Fibroblast of lung (primary cell): ENCODE data around the gene TMPRSS9. TPM values are rescaled to one million over a fixed set of nuclear protein-coding genes. Genes with fewer than 3 reads are reported as not detected.

Experiments used
- DNase-seq, 2 donors: peaks; one replicate each; pipeline versions ENCODE4 v3.0.0 to v3.0.0-alpha.2; 2010; ENCODE audit warnings: low read depth in 2 of 2
- H2AFZ ChIP-seq: 2 replicates; pipeline ENCODE4 v1.5.1; 2012; ENCODE audit warnings: low read length, control low read depth, inconsistent platforms
- H3K27ac ChIP-seq: 2 replicates; pipeline ENCODE4 v1.5.1; 2011; ENCODE audit warnings: low read length, control low read depth; ENCODE audit not compliant: insufficient read depth
- H3K27me3 ChIP-seq: 2 replicates; pipeline ENCODE4 v1.5.1; 2011; ENCODE audit warnings: mild to moderate bottlenecking, low read length; ENCODE audit not compliant: control insufficient read depth, insufficient read depth
- H3K36me3 ChIP-seq: 2 replicates; pipeline ENCODE4 v1.5.1; 2011; ENCODE audit warnings: low read length; ENCODE audit not compliant: control insufficient read depth, insufficient read depth
- H3K4me1 ChIP-seq: 2 replicates; pipeline ENCODE4 v1.5.1; 2011; ENCODE audit warnings: low read length; ENCODE audit not compliant: control insufficient read depth, insufficient read depth; ENCODE audit errors: extremely low read depth
- H3K4me2 ChIP-seq: 2 replicates; pipeline ENCODE4 v1.5.1; 2011; ENCODE audit warnings: low read length, control low read depth; ENCODE audit not compliant: insufficient read depth; ENCODE audit errors: extremely low read depth
- H3K4me3 ChIP-seq, 4 experiments: fragments of 200-600 bp in 1 of 4; sonication (generic) in 1 of 4; replicated peaks in 1 of 4; 2 replicates each; pipeline ENCODE4 v1.5.1; 2011 to 2016; ENCODE audit warnings: low read length in 4 of 4, low read depth in 3 of 4, mild to moderate bottlenecking in 3 of 4, control low read depth in 2 of 4, inconsistent platforms in 1 of 4, mixed read lengths in 1 of 4; ENCODE audit not compliant: insufficient read depth in 1 of 4; ENCODE audit errors: control extremely low read depth in 1 of 4
- H3K79me2 ChIP-seq: 2 replicates; pipeline ENCODE4 v1.5.1; 2012; ENCODE audit warnings: mild to moderate bottlenecking, low read length, inconsistent platforms; ENCODE audit not compliant: control insufficient read depth, insufficient read depth
- H3K9ac ChIP-seq: 2 replicates; pipeline ENCODE4 v1.5.1; 2011; ENCODE audit warnings: mild to moderate bottlenecking, low read length, control low read depth; ENCODE audit not compliant: insufficient read depth
- H3K9me3 ChIP-seq: 2 replicates; pipeline ENCODE4 v1.5.1; 2012; ENCODE audit warnings: low read depth, low read length; ENCODE audit not compliant: control insufficient read depth, insufficient read depth
- H4K20me1 ChIP-seq: 2 replicates; pipeline ENCODE4 v1.5.1; 2011; ENCODE audit warnings: low read length; ENCODE audit not compliant: control insufficient read depth, insufficient read depth; ENCODE audit errors: extremely low read depth
- EZH2 ChIP-seq: IDR thresholded peaks from 2 replicates; pipeline ENCODE4 v1.5.1; 2012; ENCODE audit warnings: low read length, control low read depth, mild to moderate bottlenecking; ENCODE audit errors: missing control alignments
- polyA plus RNA-seq, 2 donors: library from polyadenylated mRNA; depleted of rRNA in 1 of 2; stranded (reverse) in 1 of 2; unstranded in 1 of 2; fragments of >200 nt; gene quantifications; 2 replicates each; pipeline ENCODE4 v1.2.1, GENCODE V29; 2011 to 2012; ENCODE audit warnings: missing spikeins in 1 of 2
- total RNA-seq: library from RNA; depleted of rRNA; stranded (reverse); fragments of >200 nt; gene quantifications from 2 replicates; pipeline ENCODE4 v1.2.1, GENCODE V29; 2014
- TF ChIP-seq, protein P1 (sequence below), 2 donors: IDR thresholded peaks in 1 of 2; conservative IDR thresholded peaks in 1 of 2; 1 replicate in 1 of 2; 2 replicates in 1 of 2; pipeline ENCODE4 v1.5.1; 2011 to 2012; ENCODE audit warnings: low read length in 2 of 2, control low read depth in 1 of 2, inconsistent platforms in 1 of 2, low read depth in 1 of 2, mild to moderate bottlenecking in 1 of 2

Gene TMPRSS9
- total and polyA plus RNA-seq, 2 donors (not counting 1 experiment from before 2014, with no cell fraction given), result not detected

DNA sequence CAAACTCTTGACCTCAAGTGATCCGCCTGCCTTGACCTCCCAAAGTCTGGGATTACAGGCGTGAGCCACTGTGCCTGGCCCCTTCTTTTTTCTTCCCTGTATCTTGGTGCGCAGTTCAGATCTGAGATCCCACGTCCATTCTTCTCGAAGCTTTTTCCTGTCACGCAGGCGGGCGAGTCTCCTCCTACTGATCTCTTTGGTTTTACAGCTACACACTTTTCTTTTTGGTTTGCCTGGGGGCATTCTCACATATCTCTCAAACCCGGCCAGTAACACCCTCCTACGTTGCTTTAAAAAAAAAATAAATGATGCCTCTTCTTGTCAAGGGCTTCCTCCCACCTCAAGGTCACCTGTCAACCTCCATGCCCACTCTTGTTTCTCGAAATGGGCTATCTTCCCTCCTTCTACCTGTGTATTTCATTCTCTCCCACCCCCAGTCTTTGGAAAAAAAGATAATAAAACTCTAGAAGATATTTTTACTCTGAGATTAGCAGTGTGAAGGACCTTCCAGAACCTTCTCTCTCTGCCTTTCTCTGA lies 12.1 kb downstream of the TMPRSS9 start:
- Histone ChIP-seq H3K27me3 (no peaks in the 10 kb centered on the region), H3K79me2 (no peaks in the 10 kb centered on the region), H3K9me3 (no peaks in the 10 kb centered on the region), H3K36me3 (no peaks in the 10 kb centered on the region), H2AFZ (no peak overlapping the region), H3K9ac (no peak overlapping the region), H3K4me2 (no peak overlapping the region), H3K4me1 (no peaks in the 10 kb centered on the region), H3K4me3 (no peak overlapping the region), H4K20me1 (no peaks in the 10 kb centered on the region), H3K27ac (no peak overlapping the region)
- no peak for DNase-seq
- TF ChIP-seq, protein P1, sequence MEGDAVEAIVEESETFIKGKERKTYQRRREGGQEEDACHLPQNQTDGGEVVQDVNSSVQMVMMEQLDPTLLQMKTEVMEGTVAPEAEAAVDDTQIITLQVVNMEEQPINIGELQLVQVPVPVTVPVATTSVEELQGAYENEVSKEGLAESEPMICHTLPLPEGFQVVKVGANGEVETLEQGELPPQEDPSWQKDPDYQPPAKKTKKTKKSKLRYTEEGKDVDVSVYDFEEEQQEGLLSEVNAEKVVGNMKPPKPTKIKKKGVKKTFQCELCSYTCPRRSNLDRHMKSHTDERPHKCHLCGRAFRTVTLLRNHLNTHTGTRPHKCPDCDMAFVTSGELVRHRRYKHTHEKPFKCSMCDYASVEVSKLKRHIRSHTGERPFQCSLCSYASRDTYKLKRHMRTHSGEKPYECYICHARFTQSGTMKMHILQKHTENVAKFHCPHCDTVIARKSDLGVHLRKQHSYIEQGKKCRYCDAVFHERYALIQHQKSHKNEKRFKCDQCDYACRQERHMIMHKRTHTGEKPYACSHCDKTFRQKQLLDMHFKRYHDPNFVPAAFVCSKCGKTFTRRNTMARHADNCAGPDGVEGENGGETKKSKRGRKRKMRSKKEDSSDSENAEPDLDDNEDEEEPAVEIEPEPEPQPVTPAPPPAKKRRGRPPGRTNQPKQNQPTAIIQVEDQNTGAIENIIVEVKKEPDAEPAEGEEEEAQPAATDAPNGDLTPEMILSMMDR (conservative IDR thresholded peaks at IDR 0.05 in 1 of 2, IDR thresholded peaks at IDR 0.05 in 1 of 2; ENCODE audit: low read depth in 1 of 2, low read length in 2 of 2), result no peak
- TF ChIP-seq EZH2, result no peak

DNA sequence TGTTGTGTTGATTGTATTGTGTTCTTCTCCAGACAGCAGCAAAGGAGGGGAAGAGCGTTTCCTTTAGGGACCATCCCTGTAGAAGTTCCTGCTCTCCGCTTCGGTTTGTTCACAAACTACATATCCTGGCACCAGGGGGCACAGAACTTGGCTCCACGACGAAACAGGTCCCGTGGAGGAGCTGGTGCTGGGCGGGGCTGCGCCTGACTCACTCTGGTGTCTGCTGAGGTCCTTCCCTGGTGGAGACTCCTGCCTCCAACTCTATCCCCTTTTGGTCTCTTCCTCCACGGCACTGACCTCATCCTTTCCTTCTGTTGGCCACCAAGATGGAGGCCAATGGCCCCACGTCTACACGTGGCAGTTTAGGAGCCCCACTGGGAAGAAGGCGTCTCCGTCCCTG lies 14.7 kb downstream of the TMPRSS9 start:
- TF ChIP-seq, protein P1 (conservative IDR thresholded peaks at IDR 0.05 in 1 of 2, IDR thresholded peaks at IDR 0.05 in 1 of 2; ENCODE audit: low read depth in 1 of 2, low read length in 2 of 2), result no peak
- TF ChIP-seq EZH2, result no peak
- Histone ChIP-seq H3K79me2 (no peaks in the 10 kb centered on the region), H3K4me1 (no peaks in the 10 kb centered on the region), H3K4me3 (no peak overlapping the region), H2AFZ (no peak overlapping the region), H3K4me2 (no peak overlapping the region), H4K20me1 (no peaks in the 10 kb centered on the region), H3K9ac (no peak overlapping the region), H3K27me3 (no peaks in the 10 kb centered on the region), H3K27ac (no peak overlapping the region), H3K9me3 (no peaks in the 10 kb centered on the region), H3K36me3 (no peaks in the 10 kb centered on the region)
- no peak for DNase-seq

DNA sequence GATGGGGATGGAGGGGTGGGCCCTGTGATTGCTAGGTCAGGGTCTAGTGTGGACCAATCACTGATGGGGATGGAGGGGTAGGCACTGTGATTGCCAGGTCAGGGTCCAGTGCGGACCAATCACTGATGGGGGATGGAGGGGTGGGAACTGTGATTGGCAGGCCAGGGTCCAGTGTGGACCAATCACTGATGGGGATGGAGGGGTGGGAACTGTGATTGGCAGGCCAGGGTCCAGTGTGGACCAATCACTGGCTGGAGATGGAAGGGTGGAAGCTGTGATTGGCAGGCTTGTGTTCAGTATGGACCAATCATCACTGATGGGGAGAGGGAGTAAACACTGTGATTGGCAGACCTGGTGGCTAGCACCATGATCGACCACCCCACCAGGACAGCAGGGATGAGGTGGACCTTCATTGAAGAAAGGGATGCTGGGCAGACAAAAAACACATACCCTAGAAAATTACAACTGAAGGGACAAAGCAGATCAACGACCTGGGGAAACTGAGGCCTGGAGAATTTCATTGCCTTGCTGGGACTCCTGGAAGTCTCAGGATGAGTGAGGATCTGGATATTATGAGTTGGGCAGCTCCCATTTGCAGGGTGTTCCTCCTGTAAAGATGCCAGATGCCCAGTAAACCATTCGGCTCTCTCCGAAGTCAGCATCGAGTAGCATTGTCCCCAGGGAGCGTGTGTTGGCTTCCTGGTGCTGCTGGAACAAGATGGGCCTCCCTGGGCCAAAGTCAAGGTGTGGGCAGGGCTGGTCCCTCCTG lies 15.5 kb downstream of the TMPRSS9 start:
- no peak overlapping the region for H3K9ac ChIP-seq
- H3K27ac ChIP-seq, result no peak overlapping the region
- no peaks in the 10 kb centered on the region for H4K20me1 ChIP-seq
- no peaks in the 10 kb centered on the region for H3K4me1 ChIP-seq
- TF ChIP-seq, protein P1 (conservative IDR thresholded peaks at IDR 0.05 in 1 of 2, IDR thresholded peaks at IDR 0.05 in 1 of 2; ENCODE audit: low read depth in 1 of 2, low read length in 2 of 2), result no peak
- no peak for TF ChIP-seq EZH2
- no peak overlapping the region for H3K4me3 ChIP-seq
- H3K79me2 ChIP-seq, result no peaks in the 10 kb centered on the region
- no peaks in the 10 kb centered on the region for H3K9me3 ChIP-seq
- H3K27me3 ChIP-seq, result no peaks in the 10 kb centered on the region
- H2AFZ ChIP-seq, result no peak overlapping the region
- DNase-seq, result no peak
- no peak overlapping the region for H3K4me2 ChIP-seq
- no peaks in the 10 kb centered on the region for H3K36me3 ChIP-seq
